NT2/D1 (cell line): ENCODE results near the gene CFAP44.

Experiments used
- YY1 ChIP-seq: IDR thresholded peaks from 2 replicates; pipeline ENCODE4 v1.6.1; 2011; ENCODE audit not compliant: insufficient read length, insufficient read depth
- ZNF274 ChIP-seq: IDR thresholded peaks from 2 replicates; pipeline ENCODE4 v1.6.1; 2011; ENCODE audit warnings: mild to moderate bottlenecking, low read depth, low read length

DNA sequence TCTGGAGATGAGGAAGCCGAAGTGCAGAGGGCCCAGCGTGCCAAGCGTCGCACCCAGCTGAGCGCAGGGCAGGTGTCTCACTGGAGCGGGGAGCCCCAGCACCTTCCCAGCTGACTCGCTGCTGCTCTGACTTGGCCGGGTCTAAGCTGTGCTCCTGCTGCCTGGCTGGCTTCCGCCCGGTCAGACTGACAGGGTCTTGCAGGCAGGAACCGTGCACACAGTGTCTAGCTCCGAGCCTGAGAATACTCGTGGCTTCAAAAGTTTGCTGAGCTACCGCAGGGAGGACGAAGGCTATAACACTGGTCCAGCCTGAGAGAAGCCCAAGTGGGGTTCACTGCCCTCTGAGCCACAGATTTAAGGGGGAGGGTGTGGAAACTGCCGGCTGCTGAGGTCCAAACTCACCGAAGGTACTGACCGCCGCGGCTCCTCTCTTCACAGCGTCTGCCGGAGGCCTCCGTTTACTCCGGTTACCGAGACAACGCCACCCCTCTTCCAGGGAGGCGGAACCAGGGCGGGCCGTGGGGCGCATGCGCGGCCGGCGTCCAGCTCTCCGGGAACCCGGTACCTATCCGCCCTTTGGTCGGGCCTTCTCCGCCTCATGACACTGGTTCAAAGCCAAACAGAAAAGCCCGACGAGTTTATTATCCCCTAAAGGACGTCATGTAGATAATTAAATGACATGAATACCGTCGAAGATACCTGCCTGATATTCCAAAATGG, at the start of gene CFAP44:
- TF ChIP-seq ZNF274 (no peak), YY1 (no peak)
